ENCODE data around the gene ABO. TPM values are rescaled to one million over a fixed set of nuclear protein-coding genes. Genes with fewer than 3 reads are reported as not detected.

Gene ABO
- total RNA-seq, 1 experiment from 2014 or later = 0.15 TPM

DNA sequence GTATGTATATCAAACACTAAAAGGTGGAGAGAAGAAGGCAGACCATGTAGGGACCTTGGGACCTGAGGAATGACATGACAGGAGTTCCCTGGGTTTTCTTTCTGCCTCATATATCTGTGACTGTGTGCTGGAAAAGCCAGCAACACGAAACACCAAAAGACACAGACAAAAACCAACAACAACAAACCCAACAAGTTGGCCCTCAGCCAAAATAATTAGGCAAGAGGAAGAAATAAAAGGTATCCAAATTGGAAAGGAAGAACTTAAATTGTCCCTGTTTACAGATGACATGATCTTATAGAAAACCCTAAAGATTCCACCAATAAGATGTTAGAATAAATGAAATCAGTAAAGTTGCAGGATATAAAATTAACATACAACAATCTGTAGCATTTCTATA is 21.7 kb downstream of the ABO start (continued):
- TF ChIP-seq, protein P1, sequence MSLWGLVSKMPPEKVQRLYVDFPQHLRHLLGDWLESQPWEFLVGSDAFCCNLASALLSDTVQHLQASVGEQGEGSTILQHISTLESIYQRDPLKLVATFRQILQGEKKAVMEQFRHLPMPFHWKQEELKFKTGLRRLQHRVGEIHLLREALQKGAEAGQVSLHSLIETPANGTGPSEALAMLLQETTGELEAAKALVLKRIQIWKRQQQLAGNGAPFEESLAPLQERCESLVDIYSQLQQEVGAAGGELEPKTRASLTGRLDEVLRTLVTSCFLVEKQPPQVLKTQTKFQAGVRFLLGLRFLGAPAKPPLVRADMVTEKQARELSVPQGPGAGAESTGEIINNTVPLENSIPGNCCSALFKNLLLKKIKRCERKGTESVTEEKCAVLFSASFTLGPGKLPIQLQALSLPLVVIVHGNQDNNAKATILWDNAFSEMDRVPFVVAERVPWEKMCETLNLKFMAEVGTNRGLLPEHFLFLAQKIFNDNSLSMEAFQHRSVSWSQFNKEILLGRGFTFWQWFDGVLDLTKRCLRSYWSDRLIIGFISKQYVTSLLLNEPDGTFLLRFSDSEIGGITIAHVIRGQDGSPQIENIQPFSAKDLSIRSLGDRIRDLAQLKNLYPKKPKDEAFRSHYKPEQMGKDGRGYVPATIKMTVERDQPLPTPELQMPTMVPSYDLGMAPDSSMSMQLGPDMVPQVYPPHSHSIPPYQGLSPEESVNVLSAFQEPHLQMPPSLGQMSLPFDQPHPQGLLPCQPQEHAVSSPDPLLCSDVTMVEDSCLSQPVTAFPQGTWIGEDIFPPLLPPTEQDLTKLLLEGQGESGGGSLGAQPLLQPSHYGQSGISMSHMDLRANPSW (CRISPR knock-in tag; conservative IDR thresholded peaks at IDR 0.05; ENCODE audit: low read depth) = no peak
- TF ChIP-seq SMAD3 (CRISPR knock-in tag; IDR thresholded peaks at IDR 0.05; ENCODE audit: borderline replicate concordance) (no peak), ZNF138 (CRISPR knock-in tag; conservative IDR thresholded peaks at IDR 0.05) (no peak), NFYB (CRISPR knock-in tag; conservative IDR thresholded peaks at IDR 0.05; ENCODE audit: low read depth) (no peak), NR3C1 (CRISPR knock-in tag; conservative IDR thresholded peaks at IDR 0.05; ENCODE audit: low read depth) (no peak), OVOL2 (CRISPR knock-in tag; IDR thresholded peaks at IDR 0.05; ENCODE audit: borderline replicate concordance) (no peak)
- TF ChIP-seq, protein P2, sequence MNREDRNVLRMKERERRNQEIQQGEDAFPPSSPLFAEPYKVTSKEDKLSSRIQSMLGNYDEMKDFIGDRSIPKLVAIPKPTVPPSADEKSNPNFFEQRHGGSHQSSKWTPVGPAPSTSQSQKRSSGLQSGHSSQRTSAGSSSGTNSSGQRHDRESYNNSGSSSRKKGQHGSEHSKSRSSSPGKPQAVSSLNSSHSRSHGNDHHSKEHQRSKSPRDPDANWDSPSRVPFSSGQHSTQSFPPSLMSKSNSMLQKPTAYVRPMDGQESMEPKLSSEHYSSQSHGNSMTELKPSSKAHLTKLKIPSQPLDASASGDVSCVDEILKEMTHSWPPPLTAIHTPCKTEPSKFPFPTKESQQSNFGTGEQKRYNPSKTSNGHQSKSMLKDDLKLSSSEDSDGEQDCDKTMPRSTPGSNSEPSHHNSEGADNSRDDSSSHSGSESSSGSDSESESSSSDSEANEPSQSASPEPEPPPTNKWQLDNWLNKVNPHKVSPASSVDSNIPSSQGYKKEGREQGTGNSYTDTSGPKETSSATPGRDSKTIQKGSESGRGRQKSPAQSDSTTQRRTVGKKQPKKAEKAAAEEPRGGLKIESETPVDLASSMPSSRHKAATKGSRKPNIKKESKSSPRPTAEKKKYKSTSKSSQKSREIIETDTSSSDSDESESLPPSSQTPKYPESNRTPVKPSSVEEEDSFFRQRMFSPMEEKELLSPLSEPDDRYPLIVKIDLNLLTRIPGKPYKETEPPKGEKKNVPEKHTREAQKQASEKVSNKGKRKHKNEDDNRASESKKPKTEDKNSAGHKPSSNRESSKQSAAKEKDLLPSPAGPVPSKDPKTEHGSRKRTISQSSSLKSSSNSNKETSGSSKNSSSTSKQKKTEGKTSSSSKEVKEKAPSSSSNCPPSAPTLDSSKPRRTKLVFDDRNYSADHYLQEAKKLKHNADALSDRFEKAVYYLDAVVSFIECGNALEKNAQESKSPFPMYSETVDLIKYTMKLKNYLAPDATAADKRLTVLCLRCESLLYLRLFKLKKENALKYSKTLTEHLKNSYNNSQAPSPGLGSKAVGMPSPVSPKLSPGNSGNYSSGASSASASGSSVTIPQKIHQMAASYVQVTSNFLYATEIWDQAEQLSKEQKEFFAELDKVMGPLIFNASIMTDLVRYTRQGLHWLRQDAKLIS (CRISPR knock-in tag; IDR thresholded peaks at IDR 0.05; ENCODE audit: borderline replicate concordance) = no peak
- TF ChIP-seq, protein P3, sequence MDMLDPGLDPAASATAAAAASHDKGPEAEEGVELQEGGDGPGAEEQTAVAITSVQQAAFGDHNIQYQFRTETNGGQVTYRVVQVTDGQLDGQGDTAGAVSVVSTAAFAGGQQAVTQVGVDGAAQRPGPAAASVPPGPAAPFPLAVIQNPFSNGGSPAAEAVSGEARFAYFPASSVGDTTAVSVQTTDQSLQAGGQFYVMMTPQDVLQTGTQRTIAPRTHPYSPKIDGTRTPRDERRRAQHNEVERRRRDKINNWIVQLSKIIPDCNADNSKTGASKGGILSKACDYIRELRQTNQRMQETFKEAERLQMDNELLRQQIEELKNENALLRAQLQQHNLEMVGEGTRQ (CRISPR knock-in tag; IDR thresholded peaks at IDR 0.05) = no peak
- TF ChIP-seq, protein P4, sequence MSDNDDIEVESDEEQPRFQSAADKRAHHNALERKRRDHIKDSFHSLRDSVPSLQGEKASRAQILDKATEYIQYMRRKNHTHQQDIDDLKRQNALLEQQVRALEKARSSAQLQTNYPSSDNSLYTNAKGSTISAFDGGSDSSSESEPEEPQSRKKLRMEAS (CRISPR knock-in tag; IDR thresholded peaks at IDR 0.05) = no peak
- TF ChIP-seq, protein P5, sequence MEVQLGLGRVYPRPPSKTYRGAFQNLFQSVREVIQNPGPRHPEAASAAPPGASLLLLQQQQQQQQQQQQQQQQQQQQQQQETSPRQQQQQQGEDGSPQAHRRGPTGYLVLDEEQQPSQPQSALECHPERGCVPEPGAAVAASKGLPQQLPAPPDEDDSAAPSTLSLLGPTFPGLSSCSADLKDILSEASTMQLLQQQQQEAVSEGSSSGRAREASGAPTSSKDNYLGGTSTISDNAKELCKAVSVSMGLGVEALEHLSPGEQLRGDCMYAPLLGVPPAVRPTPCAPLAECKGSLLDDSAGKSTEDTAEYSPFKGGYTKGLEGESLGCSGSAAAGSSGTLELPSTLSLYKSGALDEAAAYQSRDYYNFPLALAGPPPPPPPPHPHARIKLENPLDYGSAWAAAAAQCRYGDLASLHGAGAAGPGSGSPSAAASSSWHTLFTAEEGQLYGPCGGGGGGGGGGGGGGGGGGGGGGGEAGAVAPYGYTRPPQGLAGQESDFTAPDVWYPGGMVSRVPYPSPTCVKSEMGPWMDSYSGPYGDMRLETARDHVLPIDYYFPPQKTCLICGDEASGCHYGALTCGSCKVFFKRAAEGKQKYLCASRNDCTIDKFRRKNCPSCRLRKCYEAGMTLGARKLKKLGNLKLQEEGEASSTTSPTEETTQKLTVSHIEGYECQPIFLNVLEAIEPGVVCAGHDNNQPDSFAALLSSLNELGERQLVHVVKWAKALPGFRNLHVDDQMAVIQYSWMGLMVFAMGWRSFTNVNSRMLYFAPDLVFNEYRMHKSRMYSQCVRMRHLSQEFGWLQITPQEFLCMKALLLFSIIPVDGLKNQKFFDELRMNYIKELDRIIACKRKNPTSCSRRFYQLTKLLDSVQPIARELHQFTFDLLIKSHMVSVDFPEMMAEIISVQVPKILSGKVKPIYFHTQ (CRISPR knock-in tag; IDR thresholded peaks at IDR 0.05) = no peak
- TF ChIP-seq, protein P6, sequence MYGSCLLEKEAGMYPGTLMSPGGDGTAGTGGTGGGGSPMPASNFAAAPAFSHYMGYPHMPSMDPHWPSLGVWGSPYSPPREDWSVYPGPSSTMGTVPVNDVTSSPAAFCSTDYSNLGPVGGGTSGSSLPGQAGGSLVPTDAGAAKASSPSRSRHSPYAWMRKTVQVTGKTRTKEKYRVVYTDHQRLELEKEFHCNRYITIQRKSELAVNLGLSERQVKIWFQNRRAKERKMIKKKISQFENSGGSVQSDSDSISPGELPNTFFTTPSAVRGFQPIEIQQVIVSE (CRISPR knock-in tag; IDR thresholded peaks at IDR 0.05; ENCODE audit: borderline replicate concordance) = no peak

DNA sequence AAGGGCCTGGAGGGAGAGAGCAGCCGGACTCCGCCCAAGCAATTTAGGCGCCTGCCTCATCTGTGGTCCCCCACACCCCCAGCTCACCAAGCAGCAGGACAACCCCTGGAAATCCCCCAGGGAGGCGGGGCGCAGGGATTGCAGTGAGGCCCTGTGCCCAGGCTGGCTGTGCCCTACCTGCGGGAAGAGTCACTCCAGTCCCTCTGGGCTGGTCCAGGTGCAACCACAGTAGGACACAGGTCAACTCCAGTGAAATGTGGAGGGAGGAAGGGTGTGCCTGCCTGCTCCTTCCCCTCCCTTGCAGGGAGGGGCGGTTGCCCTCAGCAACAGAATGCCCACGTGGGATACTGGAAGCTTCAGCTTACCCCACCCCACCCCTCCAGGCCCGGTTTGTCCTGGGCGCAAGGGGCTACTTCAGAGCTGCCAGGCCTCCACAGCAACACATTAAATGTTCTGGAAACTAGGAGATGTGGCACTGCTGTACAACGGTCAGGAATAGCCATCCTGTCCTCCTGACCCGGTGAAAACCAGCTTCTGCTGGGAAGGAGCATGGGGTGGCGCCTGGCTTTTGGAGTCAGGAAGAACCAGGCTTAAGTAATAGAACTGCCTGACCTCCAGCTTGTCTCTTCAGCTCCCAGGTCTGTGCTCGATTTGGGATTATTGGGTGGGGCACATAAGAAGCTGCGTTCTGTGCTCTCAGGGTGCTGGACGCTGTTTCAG is 22.5 kb downstream of the ABO start:
- no peaks in the 10 kb centered on the region for H3K9me3 Mint-ChIP-seq
- DNase-seq (ENCODE audit: low spot score) (no peak), ATAC-seq (no peak)
- TF ChIP-seq, protein P1 (CRISPR knock-in tag; conservative IDR thresholded peaks at IDR 0.05; ENCODE audit: low read depth) = no peak
- TF ChIP-seq ZNF671 (CRISPR knock-in tag; IDR thresholded peaks at IDR 0.05) (no peak), TEAD1 (CRISPR knock-in tag; IDR thresholded peaks at IDR 0.05) (no peak), NR3C1 (CRISPR knock-in tag; conservative IDR thresholded peaks at IDR 0.05; ENCODE audit: low read depth) (no peak), ETV6 (CRISPR knock-in tag; IDR thresholded peaks at IDR 0.05) (no peak)
- TF ChIP-seq, protein P7, sequence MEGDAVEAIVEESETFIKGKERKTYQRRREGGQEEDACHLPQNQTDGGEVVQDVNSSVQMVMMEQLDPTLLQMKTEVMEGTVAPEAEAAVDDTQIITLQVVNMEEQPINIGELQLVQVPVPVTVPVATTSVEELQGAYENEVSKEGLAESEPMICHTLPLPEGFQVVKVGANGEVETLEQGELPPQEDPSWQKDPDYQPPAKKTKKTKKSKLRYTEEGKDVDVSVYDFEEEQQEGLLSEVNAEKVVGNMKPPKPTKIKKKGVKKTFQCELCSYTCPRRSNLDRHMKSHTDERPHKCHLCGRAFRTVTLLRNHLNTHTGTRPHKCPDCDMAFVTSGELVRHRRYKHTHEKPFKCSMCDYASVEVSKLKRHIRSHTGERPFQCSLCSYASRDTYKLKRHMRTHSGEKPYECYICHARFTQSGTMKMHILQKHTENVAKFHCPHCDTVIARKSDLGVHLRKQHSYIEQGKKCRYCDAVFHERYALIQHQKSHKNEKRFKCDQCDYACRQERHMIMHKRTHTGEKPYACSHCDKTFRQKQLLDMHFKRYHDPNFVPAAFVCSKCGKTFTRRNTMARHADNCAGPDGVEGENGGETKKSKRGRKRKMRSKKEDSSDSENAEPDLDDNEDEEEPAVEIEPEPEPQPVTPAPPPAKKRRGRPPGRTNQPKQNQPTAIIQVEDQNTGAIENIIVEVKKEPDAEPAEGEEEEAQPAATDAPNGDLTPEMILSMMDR (IDR thresholded peaks at IDR 0.05) = no peak

More for the DNA sequence above, 22.5 kb downstream of the ABO start:
- H3K4me3 Mint-ChIP-seq = no peak overlapping the region
- H3K4me1 Mint-ChIP-seq = peaks cover 8% of the 10 kb centered on the region
- CTCF ChIA-PET = interaction anchor here (1.3 to 4.0 kb wide), 4 partner anchors 14 to 89 kb away, joined by 3 to 22 read pairs (median 6); no protein-coding TSS in a partner anchor
- peaks cover 3% of the 10 kb centered on the region; the same call in 1 of the 2 replicates for H3K27me3 Mint-ChIP-seq (ENCODE audit: low read depth)
- H3K36me3 Mint-ChIP-seq = no peaks in the 10 kb centered on the region
- POLR2A ChIA-PET = no interaction called here
- H3K27ac Mint-ChIP-seq = no peak overlapping the region

Data from WTC11 (cell line).